Measurements from ENCODE around the gene SEMA3B.

GRCh38 chr3:50273689-50274065, 4.7 kb downstream of the SEMA3B start:
- TF ChIP-seq CTCF (IDR thresholded peaks at IDR 0.05) (no peak), POLR2A (IDR thresholded peaks at IDR 0.05) (no peak)
